ENCODE results near the gene GRIN2C. TPM values are rescaled to one million over a fixed set of nuclear protein-coding genes. Genes with fewer than 3 reads are reported as not detected.

Gene GRIN2C
- total and polyA plus RNA-seq, 9 of the 15 experiments (the other 6 are each of a cell fraction or from before 2014, with no cell fraction given) = under 0.01 to 0.33 (median 0.10) TPM; not detected in 2

GRCh38 chr17:74874615-74875037 is 14.9 kb upstream of the GRIN2C start:
- CTCF ChIA-PET (ENCODE audit: low intra/inter-chr PET ratio) = no interaction called here
- Histone ChIP-seq H3K9ac (ENCODE audit: insufficient read depth in 1 of 2, low read depth in 2 of 2, low read length in 2 of 2) (peak overlapping the region; percentile 68 to 90), H3K27ac (ENCODE audit: extremely low read depth, low read depth, low read length) (peak overlapping the region; percentile 95), H3K4me2 (ENCODE audit: insufficient read depth, low read length) (peak overlapping the region; percentile 90), H3K36me3 (ENCODE audit: control insufficient read depth, insufficient read depth, low read length) (peaks cover 12% of the 10 kb centered on the region; the same call in 1 of the 3 replicates), H3K9me3 (replicated peaks; ENCODE audit: control insufficient read depth, insufficient read depth, low read depth, low read length) (no peaks in the 10 kb centered on the region), H3K4me3 (no peak overlapping the region), H3K79me2 (ENCODE audit: control insufficient read depth, insufficient read depth, low read length) (peaks cover 19% of the 10 kb centered on the region), H4K20me1 (replicated peaks; ENCODE audit: control insufficient read depth, insufficient read depth, low read length) (no peaks in the 10 kb centered on the region; the same call in 1 of the 2 replicates), H3K9me1 (ENCODE audit: control insufficient read depth, insufficient read depth, low read length) (no peaks in the 10 kb centered on the region), H2AFZ (ENCODE audit: low read depth, low read length) (peak overlapping the region; percentile 90), H3K27me3 (ENCODE audit: control insufficient read depth in 2 of 2, insufficient read depth in 2 of 2, low read length in 2 of 2) (no peaks in the 10 kb centered on the region), H3K4me1 (replicated peaks in 1 of 2; ENCODE audit: control insufficient read depth in 2 of 2, insufficient read depth in 2 of 2, low read length in 2 of 2) (peaks cover 57 to 64% of the 10 kb centered on the region in 2 experiments)
- ATAC-seq (no peak), FAIRE-seq (no peak), DNase-seq (ENCODE audit: extremely low read depth in 1 of 4, low spot score in 3 of 4) (peak in 1 of 4 experiments; percentile 25)
- TF ChIP-seq RNF219 (CRISPR knock-in tag; IDR thresholded peaks at IDR 0.05) (0 out of 2 replicates have a peak, but pooled peaks have one; percentile 6), TCF7 (IDR thresholded peaks at IDR 0.05; ENCODE audit: borderline replicate concordance) (0 out of 2 replicates have a peak, but pooled peaks have one; percentile 24), SMARCA5 (IDR thresholded peaks at IDR 0.05) (0 out of 2 replicates have a peak, but pooled peaks have one; percentile 8), ZBTB40 (IDR thresholded peaks at IDR 0.05) (peak; percentile 97), ZBTB40 (CRISPR knock-in tag; IDR thresholded peaks at IDR 0.05) (peak; percentile 96), FOXO4 (CRISPR knock-in tag; IDR thresholded peaks at IDR 0.05) (no peak)
- WGBS (ENCODE audit: insufficient coverage, low coverage, missing lambda C conversion rate) = 60% methylated on average over 5 of the region's 5 CpGs
- in situ Hi-C loops (cut with MboI) (no loop called here), intact Hi-C loops (cut with micrococcal nuclease) (loop anchor here (10.0 kb wide), 1 partner anchor 160 kb away; no protein-coding TSS in a partner anchor)
- no TSS peak for BruUV-seq (replicated peaks)
- POLR2A ChIA-PET = interaction anchor here (0.7 to 4.2 kb wide), 4 partner anchors 14 to 905 kb away, joined by 3 to 62 read pairs (median 4); partner anchors contain the start of gene GRIN2C

Data from K562 (cell line).